Upper lobe of left lung (tissue), 6 donors: ENCODE measurements around the gene RGS7. TPM values are rescaled to one million over a fixed set of nuclear protein-coding genes. Genes with fewer than 3 reads are reported as not detected.
"Not testable (repeated sequence)": the region's sequence is repeated elsewhere in the genome, so short reads cannot be mapped to it uniquely, and the experiment has no call there.

ENCODE experiments used
- ATAC-seq, 2 donors: fragments of 200-7000 bp; cut with Tn5 transposase; one replicate each; pipeline ENCODE4 v1.9.1; 2022; ENCODE audit warnings: mild to moderate bottlenecking in 2 of 2, moderate library complexity in 2 of 2; ENCODE audit not compliant: low FRiP score in 2 of 2
- DNase-seq, 2 donors: peaks; one replicate each; pipeline ENCODE4 v3.0.0-alpha.2; 2019 to 2020
- H3K27ac ChIP-seq, 4 donors: fragments of 200-600 bp; sonication (generic); one replicate each; pipeline ENCODE4 v1.5.1; 2016 to 2019
- H3K27me3 ChIP-seq, 4 donors: fragments of 200-600 bp; sonication (generic); one replicate each; pipeline ENCODE4 v1.5.1; 2017 to 2019
- H3K36me3 ChIP-seq, 4 donors: fragments of 200-600 bp; sonication (generic); one replicate each; pipeline ENCODE4 v1.5.1; 2016 to 2019
- H3K4me1 ChIP-seq, 4 donors: fragments of 200-600 bp; sonication (generic); one replicate each; pipeline ENCODE4 v1.5.1; 2018 to 2019
- H3K4me3 ChIP-seq, 4 donors: fragments of 200-600 bp; sonication (generic); one replicate each; pipeline ENCODE4 v1.5.1; 2017 to 2019; ENCODE audit warnings: mild to moderate bottlenecking in 2 of 4, moderate library complexity in 1 of 4
- H3K9me3 ChIP-seq, 4 donors: fragments of 200-600 bp; sonication (generic); one replicate each; pipeline ENCODE4 v1.5.1; 2018 to 2019
- EP300 ChIP-seq, 4 donors: sonication (generic); formaldehyde crosslinking; IDR thresholded peaks; one replicate each; pipeline ENCODE4 v1.5.1; 2017; ENCODE audit warnings: antibody characterized with exemption in 4 of 4, control low read depth in 2 of 4
- POLR2A ChIP-seq, 4 donors: fragments of 450-650 bp; IDR thresholded peaks; one replicate each; pipeline ENCODE4 v1.5.1; 2016 to 2017; ENCODE audit warnings: antibody characterized with exemption in 4 of 4, mild to moderate bottlenecking in 2 of 4
- POLR2AphosphoS5 ChIP-seq, 2 donors: sonication (generic); formaldehyde crosslinking; IDR thresholded peaks; one replicate each; pipeline ENCODE4 v1.5.1; 2017; ENCODE audit warnings: antibody characterized with exemption in 2 of 2
- WGBS, 2 donors: methylation state at CpG; one replicate each; pipeline ENCODE4 v1.1.5; 2017 to 2018; 5-methylcytosine and 5-hydroxymethylcytosine counted together
- total RNA-seq, 6 donors: library from RNA; depleted of rRNA in 4 of 6; stranded (reverse); fragments of >200 nt in 4 of 6; gene quantifications; one replicate each; pipeline versions ENCODE4 v1.1.0 to v1.2.1, GENCODE V29; 2016 to 2021
- TF ChIP-seq, protein P1 (sequence below), 6 experiments: fragments of 450-650 bp in 4 of 6; fragments of 200-600 bp in 2 of 6; sonication (generic) in 2 of 6; IDR thresholded peaks; one replicate each; pipeline ENCODE4 v1.5.1; 2016 to 2019; ENCODE audit warnings: antibody characterized with exemption in 6 of 6
- donor health status: DM: no; HTN: no; CAD: no; lungs with moderate emphysema.
- donor health status: DM: no; HTN: yes; CAD: no; lungs with severe emphysema.

Gene RGS7
- total RNA-seq, 6 donors from 2014 or later = 0.15 TPM; not detected in 5

DNA sequence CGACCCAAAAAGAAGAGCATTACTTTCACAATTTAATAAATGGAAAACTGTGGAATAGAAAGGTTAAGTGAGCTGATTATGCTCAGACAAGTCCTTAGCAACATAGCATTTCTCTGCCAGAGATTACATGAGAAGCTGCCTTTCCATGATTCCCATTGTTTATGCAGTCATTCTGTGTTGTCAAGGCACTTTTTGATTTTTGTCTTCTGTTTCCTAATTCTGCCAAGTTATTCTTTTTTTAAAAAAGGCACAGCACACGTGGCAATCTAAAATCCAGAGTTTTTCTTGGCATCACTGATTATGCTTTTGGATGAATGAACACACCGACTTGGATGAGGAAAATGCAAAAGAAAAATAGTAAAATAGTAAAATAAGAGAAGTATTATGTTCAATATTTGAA is 185.0 kb downstream of the RGS7 start:
- 54 to 57% methylated on average over 3 of the region's 3 CpGs for WGBS, 2 donors
- Histone ChIP-seq H3K4me3 (no peak overlapping the region), H3K27ac (no peak overlapping the region), H3K4me1 (no peaks in the 10 kb centered on the region), H3K9me3 (no peaks in the 10 kb centered on the region), H3K36me3 (no peaks in the 10 kb centered on the region), H3K27me3 (no peaks in the 10 kb centered on the region)
- ATAC-seq (no peak), DNase-seq (no peak)
- TF ChIP-seq, protein P1, sequence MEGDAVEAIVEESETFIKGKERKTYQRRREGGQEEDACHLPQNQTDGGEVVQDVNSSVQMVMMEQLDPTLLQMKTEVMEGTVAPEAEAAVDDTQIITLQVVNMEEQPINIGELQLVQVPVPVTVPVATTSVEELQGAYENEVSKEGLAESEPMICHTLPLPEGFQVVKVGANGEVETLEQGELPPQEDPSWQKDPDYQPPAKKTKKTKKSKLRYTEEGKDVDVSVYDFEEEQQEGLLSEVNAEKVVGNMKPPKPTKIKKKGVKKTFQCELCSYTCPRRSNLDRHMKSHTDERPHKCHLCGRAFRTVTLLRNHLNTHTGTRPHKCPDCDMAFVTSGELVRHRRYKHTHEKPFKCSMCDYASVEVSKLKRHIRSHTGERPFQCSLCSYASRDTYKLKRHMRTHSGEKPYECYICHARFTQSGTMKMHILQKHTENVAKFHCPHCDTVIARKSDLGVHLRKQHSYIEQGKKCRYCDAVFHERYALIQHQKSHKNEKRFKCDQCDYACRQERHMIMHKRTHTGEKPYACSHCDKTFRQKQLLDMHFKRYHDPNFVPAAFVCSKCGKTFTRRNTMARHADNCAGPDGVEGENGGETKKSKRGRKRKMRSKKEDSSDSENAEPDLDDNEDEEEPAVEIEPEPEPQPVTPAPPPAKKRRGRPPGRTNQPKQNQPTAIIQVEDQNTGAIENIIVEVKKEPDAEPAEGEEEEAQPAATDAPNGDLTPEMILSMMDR (IDR thresholded peaks at IDR 0.05) = no peak
- TF ChIP-seq POLR2A (IDR thresholded peaks at IDR 0.05) = no peak
- TF ChIP-seq POLR2AphosphoS5 (IDR thresholded peaks at IDR 0.05) = no peak
- TF ChIP-seq EP300 (IDR thresholded peaks at IDR 0.05) = no peak

GRCh38 chr1:241167121-241167630 is 189.8 kb downstream of the RGS7 start:
- Histone ChIP-seq H3K27me3 (no peaks in the 10 kb centered on the region), H3K27ac (no peak overlapping the region), H3K4me3 (no peak overlapping the region), H3K36me3 (no peaks in the 10 kb centered on the region), H3K4me1 (no peaks in the 10 kb centered on the region), H3K9me3 (no peaks in the 10 kb centered on the region)
- DNase-seq (no peak), ATAC-seq (no peak)
- WGBS, 2 donors = 76 to 79% methylated on average over 14 of the region's 14 CpGs
- TF ChIP-seq POLR2A (IDR thresholded peaks at IDR 0.05) (no peak), POLR2AphosphoS5 (IDR thresholded peaks at IDR 0.05) (no peak), EP300 (IDR thresholded peaks at IDR 0.05) (no peak)
- TF ChIP-seq, protein P1 (IDR thresholded peaks at IDR 0.05) = no peak

DNA sequence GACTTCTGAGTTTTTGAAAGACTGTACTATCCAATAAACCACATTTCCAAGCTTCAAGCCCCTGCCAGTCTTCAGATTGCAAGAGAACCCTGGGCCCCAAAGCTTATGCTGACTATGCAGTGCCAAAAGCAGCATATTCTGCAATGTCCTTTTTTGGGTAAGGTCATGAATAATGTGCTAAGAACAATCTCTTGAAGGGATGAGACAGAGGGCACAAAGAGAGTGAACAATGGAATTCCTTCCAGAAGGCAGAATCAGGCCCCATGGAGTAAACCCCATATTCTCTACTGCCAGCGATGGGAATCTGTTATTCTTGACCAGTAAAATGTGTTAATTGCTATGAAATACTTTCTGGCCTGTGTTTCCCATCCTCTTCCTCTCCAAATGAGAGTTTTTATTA is 190.4 kb downstream of the RGS7 start:
- ATAC-seq (no peak), DNase-seq (no peak)
- Histone ChIP-seq H3K27ac (no peak overlapping the region), H3K4me1 (no peaks in the 10 kb centered on the region), H3K27me3 (no peaks in the 10 kb centered on the region), H3K9me3 (no peaks in the 10 kb centered on the region), H3K4me3 (no peak overlapping the region), H3K36me3 (no peaks in the 10 kb centered on the region)
- WGBS, 2 donors = 45 to 75% methylated on average over 1 of the region's 1 CpG
- no peak for TF ChIP-seq EP300 (IDR thresholded peaks at IDR 0.05)
- TF ChIP-seq POLR2A (IDR thresholded peaks at IDR 0.05) = no peak
- TF ChIP-seq POLR2AphosphoS5 (IDR thresholded peaks at IDR 0.05) = no peak
- TF ChIP-seq, protein P1 (IDR thresholded peaks at IDR 0.05) = no peak

DNA sequence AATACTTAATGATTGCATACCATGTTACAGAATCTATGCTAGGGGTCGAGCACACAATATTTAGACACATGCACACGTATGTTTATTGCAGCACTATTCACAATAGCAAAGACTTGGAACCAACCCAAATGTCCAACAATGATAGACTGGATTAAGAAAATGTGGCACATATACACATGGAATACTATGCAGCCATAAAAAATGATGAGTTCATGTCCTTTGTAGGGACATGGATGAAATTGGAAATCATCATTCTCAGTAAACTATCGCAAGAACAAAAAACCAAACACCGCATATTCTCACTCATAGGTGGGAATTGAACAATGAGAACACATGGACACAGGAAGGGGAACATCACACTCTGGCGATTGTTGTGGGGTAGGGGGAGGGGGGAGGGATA is 191.7 kb downstream of the RGS7 start:
- not testable (repeated sequence) for H3K4me3 ChIP-seq, H3K9me3 ChIP-seq, H3K36me3 ChIP-seq, DNase-seq, H3K27ac ChIP-seq, H3K4me1 ChIP-seq, H3K27me3 ChIP-seq, ATAC-seq
- WGBS, 2 donors = 85 to 94% methylated on average over 3 to 4 of the region's 5 CpGs

DNA sequence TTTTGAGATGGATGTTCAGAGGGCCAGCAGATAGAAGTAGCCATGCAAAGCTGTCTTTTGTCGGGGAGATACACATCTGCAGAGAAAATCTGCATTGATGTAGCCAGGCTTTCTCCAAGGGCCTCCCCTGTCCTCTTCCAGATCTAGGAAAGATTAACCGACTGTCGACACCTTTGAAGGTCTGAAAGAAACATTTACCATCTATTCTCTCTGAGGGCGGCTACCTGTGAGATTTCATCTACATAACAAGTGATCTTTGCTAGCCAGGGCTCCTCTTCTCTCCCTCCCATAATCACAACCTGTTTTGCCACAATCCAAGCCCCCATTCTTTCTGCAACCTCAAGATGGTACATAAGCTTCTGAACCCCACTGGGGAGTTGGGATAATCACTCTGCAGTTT is 193.6 kb downstream of the RGS7 start:
- Histone ChIP-seq H3K27ac (no peak overlapping the region), H3K4me3 (no peak overlapping the region), H3K36me3 (no peaks in the 10 kb centered on the region), H3K4me1 (no peaks in the 10 kb centered on the region), H3K9me3 (no peaks in the 10 kb centered on the region), H3K27me3 (no peaks in the 10 kb centered on the region)
- ATAC-seq (no peak), DNase-seq (no peak)
- 33 to 42% methylated on average over 4 of the region's 4 CpGs for WGBS, 2 donors
- TF ChIP-seq POLR2A (IDR thresholded peaks at IDR 0.05) (no peak), POLR2AphosphoS5 (IDR thresholded peaks at IDR 0.05) (no peak), EP300 (IDR thresholded peaks at IDR 0.05) (no peak)
- TF ChIP-seq, protein P1 (IDR thresholded peaks at IDR 0.05) = no peak
